ENCODE measurements around the gene HDAC4. TPM values are rescaled to one million over a fixed set of nuclear protein-coding genes. Genes with fewer than 3 reads are reported as not detected.

HDAC4 gene
- total and polyA plus RNA-seq, 2 donors (not counting 1 experiment from before 2014, with no cell fraction given): 13.5 to 46.0 TPM

- Histone ChIP-seq H3K9me3 (ENCODE audit: control extremely low read depth in 1 of 3, control insufficient read depth in 2 of 3, insufficient read depth in 1 of 3, low read length in 2 of 3) (no peaks in the 10 kb centered on the region), H3K27ac (ENCODE audit: low read length in 2 of 2) (no peak overlapping the region), H2AFZ (ENCODE audit: insufficient read depth, low read depth, low read length, poor library complexity, severe bottlenecking) (no peak overlapping the region), H3K79me2 (ENCODE audit: control insufficient read depth, insufficient read depth, low read length) (no peaks in the 10 kb centered on the region), H3K9ac (ENCODE audit: low read length) (no peak overlapping the region), H3K36me3 (replicated peaks in 1 of 2; ENCODE audit: control extremely low read depth in 1 of 2, control insufficient read depth in 1 of 2, extremely low read depth in 1 of 2, insufficient read depth in 2 of 2, low read length in 1 of 2) (no peaks in the 10 kb centered on the region), H4K20me1 (ENCODE audit: control insufficient read depth, insufficient read depth, low read length, poor library complexity, severe bottlenecking) (no peaks in the 10 kb centered on the region), H3K4me3 (ENCODE audit: control extremely low read depth in 1 of 5, extremely low read depth in 1 of 5, insufficient read depth in 1 of 5, low read depth in 2 of 5, low read length in 4 of 5) (no peak overlapping the region), H3K4me1 (ENCODE audit: control insufficient read depth in 2 of 2, insufficient read depth in 2 of 2, low read length in 2 of 2) (no peaks in the 10 kb centered on the region), H3K27me3 (replicated peaks in 1 of 4; ENCODE audit: control extremely low read depth in 1 of 4, control insufficient read depth in 3 of 4, insufficient read depth in 4 of 4, low read length in 3 of 4) (peaks cover 0 to 6% (median under 1%) of the 10 kb centered on the region in 4 experiments), H3K4me2 (replicated peaks; ENCODE audit: low read depth, low read length, poor library complexity, severe bottlenecking) (no peak overlapping the region)
- 92% methylated on average over 11 of the region's 12 CpGs for WGBS (ENCODE audit: insufficient coverage)
- no peak for TF ChIP-seq CTCF (IDR thresholded peaks at IDR 0.05)
- TF ChIP-seq EZH2 (IDR thresholded peaks at IDR 0.05; ENCODE audit: borderline replicate concordance, insufficient read depth, low read depth, low read length, poor library complexity, severe bottlenecking): no peak
- ChIA-PET CTCF (interaction anchor here (1.7 kb wide), 1 partner anchor 276 kb away, joined by 3 read pairs; no protein-coding TSS in a partner anchor), POLR2A (no interaction called here)
- H3K27ac Mint-ChIP-seq: no peak overlapping the region
- H3K4me1 Mint-ChIP-seq: no peaks in the 10 kb centered on the region
- no peak for ATAC-seq (ENCODE audit: low read depth)
- intact Hi-C loops (cut with micrococcal nuclease): no loop called here
- H3K4me3 Mint-ChIP-seq: no peak overlapping the region
- H3K27me3 Mint-ChIP-seq: peaks cover 49% of the 10 kb centered on the region
- no peaks in the 10 kb centered on the region for H3K9me3 Mint-ChIP-seq (ENCODE audit: insufficient read depth)
- DNase-seq: no peak
Observed at GRCh38 chr2:239420082-239420481, 19.3 kb upstream of the HDAC4 start.

GRCh38 chr2:239418918-239419317, 18.1 kb upstream of the HDAC4 start:
- peaks cover 0 to 6% (median 0%) of the 10 kb centered on the region in 4 experiments for H3K27me3 ChIP-seq (replicated peaks in 1 of 4; ENCODE audit: control extremely low read depth in 1 of 4, control insufficient read depth in 3 of 4, insufficient read depth in 4 of 4, low read length in 3 of 4)
- no CpG with 5 or more reads among the region's 1 CpG for WGBS (ENCODE audit: insufficient coverage)
- intact Hi-C loops (cut with micrococcal nuclease): no loop called here
- ChIA-PET CTCF (interaction anchor here (1.7 kb wide), 1 partner anchor 275 kb away, joined by 3 read pairs; no protein-coding TSS in a partner anchor), POLR2A (no interaction called here)
- no peak overlapping the region for H3K9ac ChIP-seq (ENCODE audit: low read length)
- H2AFZ ChIP-seq (ENCODE audit: insufficient read depth, low read depth, low read length, poor library complexity, severe bottlenecking): no peak overlapping the region
- TF ChIP-seq EZH2 (IDR thresholded peaks at IDR 0.05; ENCODE audit: borderline replicate concordance, insufficient read depth, low read depth, low read length, poor library complexity, severe bottlenecking) (no peak), CTCF (IDR thresholded peaks at IDR 0.05) (no peak)
- no peaks in the 10 kb centered on the region for H3K79me2 ChIP-seq (ENCODE audit: control insufficient read depth, insufficient read depth, low read length)
- no peak for DNase-seq
- Mint-ChIP-seq H3K27ac (no peak overlapping the region), H3K9me3 (ENCODE audit: insufficient read depth) (peaks cover 1% of the 10 kb centered on the region), H3K4me3 (no peak overlapping the region), H3K27me3 (peaks cover 50% of the 10 kb centered on the region), H3K4me1 (no peaks in the 10 kb centered on the region)
- H3K36me3 ChIP-seq (replicated peaks in 1 of 2; ENCODE audit: control extremely low read depth in 1 of 2, control insufficient read depth in 1 of 2, extremely low read depth in 1 of 2, insufficient read depth in 2 of 2, low read length in 1 of 2): no peaks in the 10 kb centered on the region
- H3K4me3 ChIP-seq (ENCODE audit: control extremely low read depth in 1 of 5, extremely low read depth in 1 of 5, insufficient read depth in 1 of 5, low read depth in 2 of 5, low read length in 4 of 5): no peak overlapping the region
- H3K27ac ChIP-seq (ENCODE audit: low read length in 2 of 2): no peak overlapping the region
- H3K4me2 ChIP-seq (replicated peaks; ENCODE audit: low read depth, low read length, poor library complexity, severe bottlenecking): no peak overlapping the region
- H3K4me1 ChIP-seq (ENCODE audit: control insufficient read depth in 2 of 2, insufficient read depth in 2 of 2, low read length in 2 of 2): no peaks in the 10 kb centered on the region
- no peaks in the 10 kb centered on the region for H4K20me1 ChIP-seq (ENCODE audit: control insufficient read depth, insufficient read depth, low read length, poor library complexity, severe bottlenecking)
- no peak for ATAC-seq (ENCODE audit: low read depth)
- no peaks in the 10 kb centered on the region for H3K9me3 ChIP-seq (ENCODE audit: control extremely low read depth in 1 of 3, control insufficient read depth in 2 of 3, insufficient read depth in 1 of 3, low read length in 2 of 3)
